Measurements from ENCODE around the gene KCNG2.
"Not testable (repeated sequence)": the region's sequence is repeated elsewhere in the genome, so short reads cannot be mapped to it uniquely, and the experiment has no call there.

The KCNG2 gene, protein sequence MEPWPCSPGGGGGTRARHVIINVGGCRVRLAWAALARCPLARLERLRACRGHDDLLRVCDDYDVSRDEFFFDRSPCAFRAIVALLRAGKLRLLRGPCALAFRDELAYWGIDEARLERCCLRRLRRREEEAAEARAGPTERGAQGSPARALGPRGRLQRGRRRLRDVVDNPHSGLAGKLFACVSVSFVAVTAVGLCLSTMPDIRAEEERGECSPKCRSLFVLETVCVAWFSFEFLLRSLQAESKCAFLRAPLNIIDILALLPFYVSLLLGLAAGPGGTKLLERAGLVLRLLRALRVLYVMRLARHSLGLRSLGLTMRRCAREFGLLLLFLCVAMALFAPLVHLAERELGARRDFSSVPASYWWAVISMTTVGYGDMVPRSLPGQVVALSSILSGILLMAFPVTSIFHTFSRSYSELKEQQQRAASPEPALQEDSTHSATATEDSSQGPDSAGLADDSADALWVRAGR

GRCh38 chr18:79797518-79798345, at the start of gene KCNG2:
Gene KCNG2 (plus strand): TSS chr18:79797938. CDS start chr18:79863668, 65,730 bp downstream.
- peak; percentile 53 for DNase-seq

DNA sequence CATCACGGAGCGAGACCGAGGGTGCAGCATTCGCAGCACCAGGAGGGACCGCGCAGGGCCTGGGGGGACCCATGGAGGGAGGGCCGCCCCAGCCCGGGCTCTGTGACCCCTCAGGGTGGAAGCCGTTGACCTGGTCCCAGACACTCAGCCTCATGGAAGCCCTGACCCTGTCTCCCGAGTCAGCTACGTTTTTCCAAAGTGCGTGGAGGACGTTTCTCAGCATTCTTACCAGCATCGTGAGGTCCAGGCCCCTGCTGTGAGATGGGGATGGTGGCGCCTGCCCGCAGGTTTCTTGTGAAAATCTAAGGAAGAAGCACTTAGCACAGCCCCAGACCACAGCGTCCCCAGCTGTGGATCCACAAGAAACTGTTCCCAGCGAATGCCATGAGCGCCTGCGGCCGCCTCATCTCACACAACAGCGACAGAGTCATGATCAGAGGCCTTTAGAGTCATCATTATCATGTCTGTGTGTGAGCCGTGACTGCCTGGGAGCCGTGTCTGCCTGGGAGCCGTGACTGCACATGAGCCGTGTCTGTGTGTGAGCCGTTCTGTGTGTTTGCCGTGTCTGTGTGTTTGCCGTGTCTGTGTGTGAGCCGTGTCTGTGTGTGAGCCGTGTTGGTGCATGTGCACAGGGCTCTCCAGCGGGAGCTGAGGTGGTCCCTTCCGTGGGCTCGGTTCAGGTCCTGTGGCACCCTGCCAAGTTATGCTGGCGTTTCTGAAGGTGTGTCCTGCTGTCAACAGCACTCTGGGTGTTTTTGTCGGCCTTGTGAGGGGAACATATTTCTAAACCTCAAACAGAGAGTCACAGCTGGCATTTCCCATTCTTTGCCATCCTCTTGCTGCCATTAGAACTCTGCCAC, 49.2 kb upstream of the KCNG2 start:
- DNase-seq = no peak

DNA sequence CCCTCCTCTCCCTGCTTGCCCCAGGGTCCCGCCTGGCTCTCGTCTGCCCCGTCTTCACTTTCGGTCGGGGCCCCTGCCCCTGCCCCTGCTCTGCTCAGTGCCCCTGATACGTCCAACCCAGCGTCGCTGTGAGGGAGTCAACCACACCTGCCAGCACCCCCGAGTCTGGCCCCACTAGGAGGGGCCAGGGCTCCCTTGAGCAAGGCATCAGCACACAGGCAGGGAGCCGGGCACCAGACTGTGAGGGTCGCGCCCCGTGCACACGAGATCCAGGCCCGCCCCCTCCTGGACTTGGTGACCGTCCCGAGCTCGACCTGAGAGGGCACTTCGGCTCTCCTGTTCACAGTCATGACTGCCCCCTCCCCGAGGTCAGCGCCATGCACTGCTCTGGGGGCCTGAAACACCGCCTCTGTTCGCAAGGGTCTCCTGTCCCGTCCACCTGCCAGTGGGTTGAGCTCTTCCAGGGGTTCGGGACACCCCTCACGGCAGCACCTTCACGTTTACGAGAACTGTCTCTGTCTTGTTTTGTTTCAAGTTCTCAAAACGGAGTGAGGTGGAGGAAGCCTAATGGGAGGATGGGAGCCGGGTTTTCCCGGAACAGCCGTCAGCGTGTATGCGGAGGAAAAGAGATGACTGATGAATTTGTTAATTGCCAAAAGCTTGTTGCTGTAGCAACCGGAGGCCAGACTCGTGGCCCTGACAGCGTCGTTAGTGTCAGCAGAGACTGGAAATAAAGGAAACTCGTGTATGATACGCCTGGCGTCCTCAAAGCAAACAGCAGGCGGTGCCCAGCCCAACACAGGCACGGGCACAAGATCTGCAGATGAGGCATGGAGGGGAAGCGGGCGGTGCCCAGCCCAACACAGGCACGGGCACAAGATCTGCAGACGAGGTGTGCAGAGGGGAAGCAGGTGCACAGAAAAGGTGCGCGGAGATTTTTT, 48.2 kb upstream of the KCNG2 start:
- no peak for DNase-seq

DNA sequence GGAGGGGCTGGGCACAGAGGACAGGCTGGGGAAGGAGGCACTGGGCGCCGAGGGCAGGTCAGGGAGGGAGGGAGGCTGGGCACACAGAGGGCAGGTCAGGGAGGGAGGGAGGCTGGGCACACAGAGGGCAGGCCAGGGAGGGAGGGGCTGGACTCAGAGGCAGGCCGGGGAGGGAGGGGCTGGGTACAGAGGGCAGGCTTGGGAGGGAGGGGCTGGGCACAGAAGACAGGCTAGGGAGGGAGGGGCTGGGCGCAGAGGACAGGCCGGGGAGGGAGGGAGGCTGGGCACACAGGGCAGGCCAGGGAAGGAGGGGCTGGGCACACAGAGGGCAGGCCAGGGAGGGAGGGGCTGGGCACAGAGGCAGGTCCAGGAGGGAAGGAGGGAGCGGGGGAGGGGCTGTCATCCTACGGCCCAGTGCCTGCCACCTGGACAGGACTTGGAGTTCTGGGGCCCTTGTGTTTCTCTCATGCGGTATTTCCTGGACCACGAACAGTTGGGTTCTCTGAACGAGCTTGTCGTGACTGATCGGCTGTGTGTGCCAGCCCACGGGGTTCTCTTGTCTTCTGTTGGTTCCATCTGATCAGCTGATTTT, 46.7 kb upstream of the KCNG2 start:
- no peak for DNase-seq

DNA sequence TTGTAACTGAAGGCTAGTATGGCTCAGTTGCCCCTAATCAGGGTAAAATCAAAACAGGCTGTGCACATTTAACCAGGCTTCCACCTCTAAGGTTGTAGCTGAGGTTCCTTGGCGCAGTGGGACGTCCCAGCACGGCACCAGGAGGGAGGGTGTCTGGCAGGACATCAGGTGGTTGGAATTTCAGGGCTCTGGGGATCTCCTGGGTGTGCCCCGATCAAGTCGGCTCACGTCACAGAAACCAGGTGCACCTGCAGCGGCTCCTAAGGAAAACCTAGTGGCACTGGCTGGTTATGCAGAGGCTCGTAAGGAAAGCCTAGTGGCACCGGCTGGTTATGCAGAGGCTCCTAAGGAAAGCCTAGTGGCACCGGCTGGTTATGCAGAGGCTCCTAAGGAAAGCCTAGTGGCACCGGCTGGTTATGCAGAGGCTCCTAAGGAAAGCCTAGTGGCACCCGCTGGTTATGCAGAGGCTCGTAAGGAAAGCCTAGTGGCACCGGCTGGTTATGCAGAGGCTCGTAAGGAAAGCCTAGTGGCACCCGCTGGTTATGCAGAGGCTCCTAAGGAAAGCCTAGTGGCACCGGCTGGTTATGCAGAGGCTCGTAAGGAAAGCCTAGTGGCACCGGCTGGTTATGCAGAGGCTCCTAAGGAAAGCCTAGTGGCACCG, 45.7 kb upstream of the KCNG2 start:
- DNase-seq = not testable (repeated sequence)

GRCh38 chr18:79752946-79753345, 44.8 kb upstream of the KCNG2 start:
- not testable (repeated sequence) for DNase-seq

DNA sequence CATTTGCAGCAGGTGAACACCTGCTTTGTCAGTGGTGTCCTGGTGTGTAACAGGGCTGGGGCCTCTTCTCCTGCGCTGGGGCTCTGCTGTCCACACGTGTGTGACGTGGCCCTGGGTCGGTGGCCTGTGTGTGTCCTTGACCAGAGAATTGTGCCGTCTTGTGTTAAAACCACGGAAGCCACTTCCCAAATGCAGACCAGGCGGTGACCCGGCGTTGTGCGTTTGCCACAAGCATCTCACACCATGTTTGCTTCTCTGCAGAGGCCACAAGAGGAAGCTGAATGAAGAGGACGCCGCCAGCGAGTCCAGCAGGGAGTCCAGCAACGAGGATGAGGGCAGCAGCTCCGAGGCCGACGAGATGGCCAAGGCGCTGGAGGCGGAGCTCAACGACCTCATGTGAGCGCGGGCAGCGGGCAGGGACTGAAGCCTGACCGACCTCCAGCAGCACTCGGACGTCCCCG, 44.3 kb upstream of the KCNG2 start:
- DNase-seq = no peak

DNA sequence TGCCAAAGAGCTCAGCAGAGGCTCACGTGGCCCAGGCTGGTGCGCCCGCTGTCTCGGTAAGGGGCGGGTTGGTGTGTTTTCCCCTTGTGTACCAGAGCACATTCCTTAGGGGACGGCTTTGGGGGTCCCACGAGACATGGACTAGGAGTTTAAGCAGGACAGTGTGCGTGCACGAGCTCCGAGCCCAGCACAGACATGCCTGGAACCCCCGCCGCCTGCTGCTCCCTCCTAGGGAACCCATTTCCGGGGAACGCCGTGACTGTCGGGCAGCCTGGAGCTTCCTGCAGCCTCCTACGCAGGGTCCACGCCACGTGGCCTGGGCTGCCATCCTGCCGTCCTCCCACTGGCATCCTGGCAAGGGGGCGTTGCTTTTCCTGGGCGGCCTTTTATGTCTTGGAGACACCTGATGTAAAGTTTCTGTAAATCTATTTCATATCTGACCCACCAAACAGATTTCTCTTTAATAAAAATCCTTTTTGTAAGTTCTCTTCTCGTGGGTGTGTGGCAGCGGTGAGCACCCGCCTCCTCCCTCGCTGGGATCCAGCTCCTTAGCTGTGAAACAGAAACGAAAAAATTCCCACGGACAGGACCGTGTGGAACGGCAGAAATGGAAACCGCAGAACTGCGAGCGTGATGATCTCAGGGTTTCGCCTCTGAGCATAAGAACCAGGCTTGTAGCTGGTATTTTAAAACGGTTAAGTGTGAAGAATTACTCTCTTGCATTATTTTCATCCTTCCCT, 43.5 kb upstream of the KCNG2 start:
- no peak for DNase-seq

DNA sequence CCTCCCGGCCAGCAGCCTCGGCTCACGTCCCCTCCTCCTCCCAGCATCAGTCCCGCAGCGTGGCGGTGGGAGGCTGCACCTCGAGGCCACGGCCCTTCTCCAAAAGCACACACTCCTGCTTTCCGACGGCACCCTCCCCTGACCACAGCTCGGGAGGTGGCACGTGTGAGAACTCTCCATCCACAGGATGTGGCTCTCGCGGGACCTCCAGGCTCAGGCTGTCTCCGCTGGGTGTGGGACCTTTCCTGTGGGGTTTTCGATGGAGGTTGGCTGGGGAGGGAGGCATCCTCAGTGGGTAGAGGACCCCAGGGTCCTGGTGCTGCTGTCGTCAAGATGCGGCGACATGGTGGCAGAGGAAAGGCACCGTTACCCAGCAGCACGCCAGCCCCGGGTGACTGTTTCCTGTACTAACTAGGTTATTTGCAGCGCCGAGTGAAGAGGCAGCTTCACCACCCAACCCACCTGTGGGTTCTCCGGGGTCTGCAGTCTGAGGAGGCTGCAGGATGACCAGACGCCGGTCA, 42.8 kb upstream of the KCNG2 start:
- no peak for DNase-seq

- DNase-seq = no peak
Observed at GRCh38 chr18:79755496-79756142, 42.1 kb upstream of the KCNG2 start.

GRCh38 chr18:79756143-79756500, 41.6 kb upstream of the KCNG2 start:
- no peak for DNase-seq

DNA sequence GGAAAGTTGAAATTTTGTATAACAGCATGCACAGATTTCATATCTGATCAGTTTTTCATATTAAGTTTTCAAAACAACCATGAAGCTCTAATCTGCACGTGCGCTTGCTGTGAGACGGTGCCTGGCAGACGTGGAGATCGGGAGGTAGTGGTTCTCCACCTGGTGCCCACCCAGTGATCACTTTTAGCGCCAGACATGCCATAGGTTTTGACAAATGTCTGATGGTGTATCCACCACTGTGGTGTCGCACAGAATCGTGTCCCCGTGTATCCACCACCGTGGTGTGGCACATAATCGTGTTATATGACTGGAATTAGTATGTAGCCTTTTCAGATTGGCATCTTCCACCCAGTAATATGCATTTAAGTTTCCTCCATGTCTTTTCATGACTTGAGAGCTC, 40.9 kb upstream of the KCNG2 start:
- no peak for DNase-seq

DNA sequence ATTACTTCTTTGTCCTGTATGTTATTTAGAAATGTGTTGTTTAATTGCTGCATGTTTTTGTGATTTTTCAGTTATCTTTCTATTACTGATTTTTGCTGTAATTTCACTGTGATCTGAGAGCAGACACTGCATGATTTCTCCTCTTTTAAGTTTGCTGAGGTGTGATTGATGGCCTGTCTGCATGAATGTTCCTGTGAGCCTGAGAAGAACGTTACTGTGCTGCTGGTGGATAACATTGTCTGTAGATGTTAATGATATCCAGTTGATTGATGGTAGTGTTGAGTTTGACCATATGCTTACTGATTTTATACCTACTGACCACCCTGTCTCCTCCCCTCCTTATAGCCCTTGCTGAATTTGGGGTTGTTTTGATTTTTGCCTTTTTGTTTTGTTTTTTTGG, 37.4 kb upstream of the KCNG2 start:
- DNase-seq = no peak

GRCh38 chr18:79760881-79761280, 36.9 kb upstream of the KCNG2 start:
- no peak for DNase-seq

DNA sequence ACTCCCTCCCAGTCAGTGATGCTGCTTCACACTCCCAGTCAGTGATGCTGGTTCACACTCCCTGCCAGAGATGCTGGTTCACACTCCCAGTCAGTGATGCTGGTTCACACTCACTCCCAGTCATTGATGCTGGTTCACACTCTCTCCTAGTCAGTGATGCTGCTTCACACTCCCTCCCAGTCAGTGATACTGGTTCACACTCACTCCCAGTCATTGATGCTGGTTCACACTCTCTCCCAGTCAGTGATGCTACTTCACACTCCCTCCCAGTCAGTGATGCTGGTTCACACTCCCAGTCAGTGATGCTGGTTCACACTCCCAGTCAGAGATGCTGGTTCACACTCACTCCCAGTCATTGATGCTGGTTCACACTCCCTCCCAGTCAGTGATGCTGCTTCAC, 34.3 kb upstream of the KCNG2 start:
- DNase-seq = no peak

- DNase-seq = no peak
Observed at GRCh38 chr18:79764131-79764530, 33.6 kb upstream of the KCNG2 start.

GRCh38 chr18:79765491-79766245, 32.1 kb upstream of the KCNG2 start:
- DNase-seq = no peak

DNA sequence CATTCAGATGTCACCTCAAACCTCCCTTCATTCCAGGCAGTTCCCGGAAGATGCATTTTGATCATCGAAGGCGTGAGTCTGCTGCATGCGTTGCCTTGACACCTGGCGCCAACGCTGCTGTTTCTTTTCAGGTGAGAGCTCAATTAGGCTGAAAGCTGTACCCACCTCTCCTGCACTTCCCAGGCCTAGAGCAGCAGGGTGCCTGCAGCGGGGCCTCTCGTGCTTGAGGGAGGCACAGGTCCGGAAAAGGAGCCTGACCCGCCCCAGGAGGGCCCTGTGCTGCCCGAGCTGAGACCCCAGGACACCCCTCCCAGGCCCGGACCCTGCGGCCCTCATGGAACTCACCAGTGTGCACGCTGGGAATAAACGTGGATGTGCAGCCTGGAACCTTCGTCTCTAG, 31.4 kb upstream of the KCNG2 start:
- no peak for DNase-seq

- no peak for DNase-seq
Observed at GRCh38 chr18:79768745-79769144, 29.0 kb upstream of the KCNG2 start.
